Measurements from ENCODE around the gene NCR1. TPM values are rescaled to one million over a fixed set of nuclear protein-coding genes. Genes with fewer than 3 reads are reported as not detected.
"Not testable (repeated sequence)": the region's sequence is repeated elsewhere in the genome, so short reads cannot be mapped to it uniquely, and the experiment has no call there.

The NCR1 gene
- total RNA-seq, 1 experiment from 2014 or later: not detected

- BruUV-seq (replicated peaks); POLR2A ChIA-PET; H3K27me3 ChIP-seq (ENCODE audit: control insufficient read depth, insufficient read depth, low read length); H3K4me1 ChIP-seq (ENCODE audit: control insufficient read depth, insufficient read depth, low read length); ATAC-seq; H3K4me3 ChIP-seq (ENCODE audit: low read depth in 2 of 2, low read length in 2 of 2); CTCF ChIA-PET; intact Hi-C loops (cut with micrococcal nuclease; ENCODE audit: unreplicated experiment); H3K27ac ChIP-seq (ENCODE audit: low read length); DNase-seq (ENCODE audit: low read depth, low spot score); in situ Hi-C loops (cut with HindIII; ENCODE audit: low pct_unique_long_range_greater_than_20kb, low sequenced_read_pairs); H3K9me3 ChIP-seq (ENCODE audit: control insufficient read depth, insufficient read depth, low read depth, low read length); H3K36me3 ChIP-seq (ENCODE audit: control insufficient read depth, insufficient read depth, low read length): not testable (repeated sequence)
These were observed 11.8 kb upstream of the NCR1 start for GRCh38 chr19:54894106-54894505.

GRCh38 chr19:54896036-54896435 is 9.9 kb upstream of the NCR1 start:
- DNase-seq (ENCODE audit: low read depth, low spot score) (no peak), ATAC-seq (no peak)
- H3K27ac ChIP-seq (ENCODE audit: low read length): no peak overlapping the region
- intact Hi-C loops (cut with micrococcal nuclease; ENCODE audit: unreplicated experiment) (no loop called here), in situ Hi-C loops (cut with HindIII; ENCODE audit: low pct_unique_long_range_greater_than_20kb, low sequenced_read_pairs) (no loop called here)
- no peaks in the 10 kb centered on the region for H3K9me3 ChIP-seq (ENCODE audit: control insufficient read depth, insufficient read depth, low read depth, low read length)
- no peaks in the 10 kb centered on the region for H3K36me3 ChIP-seq (ENCODE audit: control insufficient read depth, insufficient read depth, low read length)
- CTCF ChIA-PET: interaction anchor here (1.1 kb wide), 1 partner anchor 15 kb away, joined by 3 read pairs; no protein-coding TSS in a partner anchor
- H3K27me3 ChIP-seq (ENCODE audit: control insufficient read depth, insufficient read depth, low read length): no peaks in the 10 kb centered on the region
- H3K4me3 ChIP-seq (ENCODE audit: low read depth in 2 of 2, low read length in 2 of 2): no peak overlapping the region
- POLR2A ChIA-PET: no interaction called here
- H3K4me1 ChIP-seq (ENCODE audit: control insufficient read depth, insufficient read depth, low read length): no peaks in the 10 kb centered on the region; the same call in 1 of the 2 replicates
- no TSS peak for BruUV-seq (replicated peaks)
- TF ChIP-seq POLR2AphosphoS5 (IDR thresholded peaks at IDR 0.05; ENCODE audit: low read depth, low read length) (no peak), TCF7L2 (IDR thresholded peaks at IDR 0.05; ENCODE audit: low read depth, low read length) (no peak), SIN3A (IDR thresholded peaks at IDR 0.05; ENCODE audit: borderline replicate concordance, insufficient read depth, low read depth, low read length) (no peak), REST (IDR thresholded peaks at IDR 0.05; ENCODE audit: insufficient read depth in 1 of 2, low read depth in 2 of 2, low read length in 1 of 2) (no peak)
- TF ChIP-seq, protein P1, sequence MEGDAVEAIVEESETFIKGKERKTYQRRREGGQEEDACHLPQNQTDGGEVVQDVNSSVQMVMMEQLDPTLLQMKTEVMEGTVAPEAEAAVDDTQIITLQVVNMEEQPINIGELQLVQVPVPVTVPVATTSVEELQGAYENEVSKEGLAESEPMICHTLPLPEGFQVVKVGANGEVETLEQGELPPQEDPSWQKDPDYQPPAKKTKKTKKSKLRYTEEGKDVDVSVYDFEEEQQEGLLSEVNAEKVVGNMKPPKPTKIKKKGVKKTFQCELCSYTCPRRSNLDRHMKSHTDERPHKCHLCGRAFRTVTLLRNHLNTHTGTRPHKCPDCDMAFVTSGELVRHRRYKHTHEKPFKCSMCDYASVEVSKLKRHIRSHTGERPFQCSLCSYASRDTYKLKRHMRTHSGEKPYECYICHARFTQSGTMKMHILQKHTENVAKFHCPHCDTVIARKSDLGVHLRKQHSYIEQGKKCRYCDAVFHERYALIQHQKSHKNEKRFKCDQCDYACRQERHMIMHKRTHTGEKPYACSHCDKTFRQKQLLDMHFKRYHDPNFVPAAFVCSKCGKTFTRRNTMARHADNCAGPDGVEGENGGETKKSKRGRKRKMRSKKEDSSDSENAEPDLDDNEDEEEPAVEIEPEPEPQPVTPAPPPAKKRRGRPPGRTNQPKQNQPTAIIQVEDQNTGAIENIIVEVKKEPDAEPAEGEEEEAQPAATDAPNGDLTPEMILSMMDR (IDR thresholded peaks at IDR 0.05): no peak

DNA sequence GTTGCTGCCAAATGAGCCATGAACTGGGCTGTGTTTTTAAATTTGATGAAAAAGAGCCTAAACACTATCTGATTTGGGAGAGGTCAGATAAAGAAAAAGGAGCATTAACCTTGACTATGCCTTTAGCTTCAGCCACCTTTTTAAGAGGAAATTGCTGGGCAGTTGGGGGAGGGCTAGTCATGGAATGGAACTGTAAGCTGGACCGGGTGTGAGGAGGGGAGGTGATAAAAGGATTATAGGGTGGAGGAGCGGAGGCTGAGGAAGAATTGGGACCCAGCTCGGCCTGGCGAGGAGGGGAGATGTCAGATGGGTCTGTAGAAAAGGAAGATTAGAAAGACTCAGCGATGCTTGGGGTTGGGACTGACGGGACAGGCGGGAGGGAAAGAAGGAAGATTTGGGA is 7.3 kb upstream of the NCR1 start:
- POLR2A ChIA-PET; DNase-seq (ENCODE audit: low read depth, low spot score); BruUV-seq (replicated peaks); H3K27me3 ChIP-seq (ENCODE audit: control insufficient read depth, insufficient read depth, low read length); H3K4me3 ChIP-seq (ENCODE audit: low read depth in 2 of 2, low read length in 2 of 2); ATAC-seq; H3K9me3 ChIP-seq (ENCODE audit: control insufficient read depth, insufficient read depth, low read depth, low read length); in situ Hi-C loops (cut with HindIII; ENCODE audit: low pct_unique_long_range_greater_than_20kb, low sequenced_read_pairs); H3K27ac ChIP-seq (ENCODE audit: low read length); H3K4me1 ChIP-seq (ENCODE audit: control insufficient read depth, insufficient read depth, low read length); intact Hi-C loops (cut with micrococcal nuclease; ENCODE audit: unreplicated experiment); H3K36me3 ChIP-seq (ENCODE audit: control insufficient read depth, insufficient read depth, low read length): not testable (repeated sequence)
- CTCF ChIA-PET: interaction anchor here (0.6 kb wide), 1 partner anchor 8 kb away, joined by 3 read pairs; no protein-coding TSS in a partner anchor

DNA sequence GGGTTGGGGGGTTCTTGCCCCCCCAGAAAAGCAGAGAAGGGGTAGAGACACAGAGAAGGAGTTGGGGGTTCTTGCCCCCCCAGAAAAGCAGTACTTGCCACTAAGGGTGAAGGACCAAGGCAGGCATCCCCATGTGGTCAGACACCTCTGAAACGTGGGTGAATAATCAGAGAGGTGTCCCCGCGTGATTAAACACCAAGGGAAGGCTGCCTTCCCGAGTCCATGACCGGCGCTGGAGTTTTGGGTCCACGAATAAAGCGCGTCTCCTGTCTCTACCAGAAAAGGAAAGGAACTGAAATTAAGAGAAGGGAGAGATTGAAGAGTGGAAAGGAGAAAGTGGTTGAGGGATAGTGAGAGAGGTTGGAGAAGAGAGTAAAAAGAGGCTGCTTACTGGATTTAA is 6.3 kb upstream of the NCR1 start:
- ATAC-seq; DNase-seq (ENCODE audit: low read depth, low spot score); intact Hi-C loops (cut with micrococcal nuclease; ENCODE audit: unreplicated experiment); H3K36me3 ChIP-seq (ENCODE audit: control insufficient read depth, insufficient read depth, low read length); H3K27me3 ChIP-seq (ENCODE audit: control insufficient read depth, insufficient read depth, low read length); POLR2A ChIA-PET; BruUV-seq (replicated peaks); H3K27ac ChIP-seq (ENCODE audit: low read length); H3K4me3 ChIP-seq (ENCODE audit: low read depth in 2 of 2, low read length in 2 of 2); H3K9me3 ChIP-seq (ENCODE audit: control insufficient read depth, insufficient read depth, low read depth, low read length); in situ Hi-C loops (cut with HindIII; ENCODE audit: low pct_unique_long_range_greater_than_20kb, low sequenced_read_pairs); CTCF ChIA-PET; H3K4me1 ChIP-seq (ENCODE audit: control insufficient read depth, insufficient read depth, low read length): not testable (repeated sequence)

- H3K4me1 ChIP-seq (ENCODE audit: control insufficient read depth, insufficient read depth, low read length); in situ Hi-C loops (cut with HindIII; ENCODE audit: low pct_unique_long_range_greater_than_20kb, low sequenced_read_pairs); POLR2A ChIA-PET; H3K36me3 ChIP-seq (ENCODE audit: control insufficient read depth, insufficient read depth, low read length); H3K9me3 ChIP-seq (ENCODE audit: control insufficient read depth, insufficient read depth, low read depth, low read length); H3K4me3 ChIP-seq (ENCODE audit: low read depth in 2 of 2, low read length in 2 of 2); CTCF ChIA-PET; H3K27ac ChIP-seq (ENCODE audit: low read length); DNase-seq (ENCODE audit: low read depth, low spot score); H3K27me3 ChIP-seq (ENCODE audit: control insufficient read depth, insufficient read depth, low read length); intact Hi-C loops (cut with micrococcal nuclease; ENCODE audit: unreplicated experiment); ATAC-seq; BruUV-seq (replicated peaks): not testable (repeated sequence)
These were observed 4.8 kb upstream of the NCR1 start for GRCh38 chr19:54901153-54901552.

All from Panc1 (cell line).